ENCODE data around the gene PIK3CD. TPM values are rescaled to one million over a fixed set of nuclear protein-coding genes. Genes with fewer than 3 reads are reported as not detected.
A peak's percentile ranks its signal among the peaks of the same experiment; 100 is the strongest.

The PIK3CD gene
- total and polyA plus RNA-seq, 10 of the 15 experiments (the other 5 are each of a cell fraction or from before 2014, with no cell fraction given), result 7.0 to 101 (median 51.1) TPM

DNA sequence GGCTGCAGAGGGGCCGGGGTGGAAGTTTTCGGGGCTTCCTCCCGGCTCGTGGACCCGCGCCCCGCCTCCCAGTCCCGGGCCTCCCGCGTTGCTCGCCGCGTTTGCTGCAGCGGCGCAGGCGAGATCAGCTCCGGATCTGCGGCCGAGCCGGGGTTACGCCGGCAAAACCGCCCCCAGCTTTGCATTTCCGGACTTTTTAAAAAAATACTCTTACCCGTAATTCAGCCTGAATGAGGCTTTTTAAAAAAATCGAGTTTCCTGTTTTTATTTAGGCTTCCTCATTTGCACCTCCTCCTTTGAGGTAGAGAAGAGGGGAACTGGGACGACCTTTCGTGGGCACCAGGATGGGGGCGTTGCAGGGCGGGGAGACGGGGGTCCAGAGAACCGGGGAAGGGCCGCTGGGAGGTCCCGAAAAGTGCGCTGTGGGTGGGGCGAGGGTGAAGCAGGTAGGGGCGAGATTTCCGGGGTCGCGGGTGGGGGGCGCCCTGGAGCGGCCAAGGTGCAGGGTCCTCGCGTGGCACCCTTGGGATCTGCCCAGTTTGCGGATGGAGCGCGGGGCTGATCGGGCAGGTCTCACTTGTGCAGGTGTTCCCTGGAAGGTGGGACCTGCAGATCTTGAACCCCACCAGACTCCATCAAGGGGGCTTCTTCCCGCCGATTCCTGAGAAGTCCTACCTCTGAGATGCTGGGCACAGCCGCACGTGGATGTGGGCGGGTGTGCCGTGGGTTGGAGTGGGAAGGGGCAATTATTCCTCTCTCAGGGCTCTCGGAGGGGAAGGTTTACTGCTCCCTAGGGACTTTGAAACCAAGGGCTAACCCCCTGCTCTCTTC lies 1.1 kb downstream of the PIK3CD start (continued):
- TF ChIP-seq TBL1XR1 (IDR thresholded peaks at IDR 0.05; ENCODE audit: low read depth, low read length) (peak; percentile 42; the same call in 1 of the 2 replicates), NR2F1 (conservative IDR thresholded peaks at IDR 0.05) (peak; percentile 58), BCL11A (IDR thresholded peaks at IDR 0.05; ENCODE audit: low read depth, low read length) (no peak)
- TF ChIP-seq, protein P1, sequence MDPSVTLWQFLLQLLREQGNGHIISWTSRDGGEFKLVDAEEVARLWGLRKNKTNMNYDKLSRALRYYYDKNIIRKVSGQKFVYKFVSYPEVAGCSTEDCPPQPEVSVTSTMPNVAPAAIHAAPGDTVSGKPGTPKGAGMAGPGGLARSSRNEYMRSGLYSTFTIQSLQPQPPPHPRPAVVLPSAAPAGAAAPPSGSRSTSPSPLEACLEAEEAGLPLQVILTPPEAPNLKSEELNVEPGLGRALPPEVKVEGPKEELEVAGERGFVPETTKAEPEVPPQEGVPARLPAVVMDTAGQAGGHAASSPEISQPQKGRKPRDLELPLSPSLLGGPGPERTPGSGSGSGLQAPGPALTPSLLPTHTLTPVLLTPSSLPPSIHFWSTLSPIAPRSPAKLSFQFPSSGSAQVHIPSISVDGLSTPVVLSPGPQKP (IDR thresholded peaks at IDR 0.05; ENCODE audit: low read depth, low read length), result 0 out of 2 replicates have a peak, but pooled peaks have one; percentile 30
- TF ChIP-seq, protein P2, sequence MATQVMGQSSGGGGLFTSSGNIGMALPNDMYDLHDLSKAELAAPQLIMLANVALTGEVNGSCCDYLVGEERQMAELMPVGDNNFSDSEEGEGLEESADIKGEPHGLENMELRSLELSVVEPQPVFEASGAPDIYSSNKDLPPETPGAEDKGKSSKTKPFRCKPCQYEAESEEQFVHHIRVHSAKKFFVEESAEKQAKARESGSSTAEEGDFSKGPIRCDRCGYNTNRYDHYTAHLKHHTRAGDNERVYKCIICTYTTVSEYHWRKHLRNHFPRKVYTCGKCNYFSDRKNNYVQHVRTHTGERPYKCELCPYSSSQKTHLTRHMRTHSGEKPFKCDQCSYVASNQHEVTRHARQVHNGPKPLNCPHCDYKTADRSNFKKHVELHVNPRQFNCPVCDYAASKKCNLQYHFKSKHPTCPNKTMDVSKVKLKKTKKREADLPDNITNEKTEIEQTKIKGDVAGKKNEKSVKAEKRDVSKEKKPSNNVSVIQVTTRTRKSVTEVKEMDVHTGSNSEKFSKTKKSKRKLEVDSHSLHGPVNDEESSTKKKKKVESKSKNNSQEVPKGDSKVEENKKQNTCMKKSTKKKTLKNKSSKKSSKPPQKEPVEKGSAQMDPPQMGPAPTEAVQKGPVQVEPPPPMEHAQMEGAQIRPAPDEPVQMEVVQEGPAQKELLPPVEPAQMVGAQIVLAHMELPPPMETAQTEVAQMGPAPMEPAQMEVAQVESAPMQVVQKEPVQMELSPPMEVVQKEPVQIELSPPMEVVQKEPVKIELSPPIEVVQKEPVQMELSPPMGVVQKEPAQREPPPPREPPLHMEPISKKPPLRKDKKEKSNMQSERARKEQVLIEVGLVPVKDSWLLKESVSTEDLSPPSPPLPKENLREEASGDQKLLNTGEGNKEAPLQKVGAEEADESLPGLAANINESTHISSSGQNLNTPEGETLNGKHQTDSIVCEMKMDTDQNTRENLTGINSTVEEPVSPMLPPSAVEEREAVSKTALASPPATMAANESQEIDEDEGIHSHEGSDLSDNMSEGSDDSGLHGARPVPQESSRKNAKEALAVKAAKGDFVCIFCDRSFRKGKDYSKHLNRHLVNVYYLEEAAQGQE (IDR thresholded peaks at IDR 0.05; ENCODE audit: low read depth, low read length), result no peak

DNA sequence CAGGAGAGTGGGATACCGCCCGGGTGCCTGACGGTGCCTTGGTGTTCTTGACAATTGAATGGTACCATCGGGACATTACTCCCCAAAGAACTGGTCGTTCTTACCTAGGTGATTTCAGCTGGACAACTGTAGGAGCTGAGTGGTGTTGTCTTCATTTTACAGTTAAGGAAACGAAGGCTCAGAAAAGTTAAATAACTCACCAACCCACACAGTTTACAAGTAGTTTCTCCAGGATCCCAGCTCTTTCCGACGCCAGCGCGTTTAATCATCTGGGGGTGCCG lies 1.6 kb downstream of the PIK3CD start:
- TF ChIP-seq MEF2B (IDR thresholded peaks at IDR 0.05; ENCODE audit: partially characterized antibody, poor library complexity, severe bottlenecking), result peak; percentile 48
- TF ChIP-seq, protein P3, sequence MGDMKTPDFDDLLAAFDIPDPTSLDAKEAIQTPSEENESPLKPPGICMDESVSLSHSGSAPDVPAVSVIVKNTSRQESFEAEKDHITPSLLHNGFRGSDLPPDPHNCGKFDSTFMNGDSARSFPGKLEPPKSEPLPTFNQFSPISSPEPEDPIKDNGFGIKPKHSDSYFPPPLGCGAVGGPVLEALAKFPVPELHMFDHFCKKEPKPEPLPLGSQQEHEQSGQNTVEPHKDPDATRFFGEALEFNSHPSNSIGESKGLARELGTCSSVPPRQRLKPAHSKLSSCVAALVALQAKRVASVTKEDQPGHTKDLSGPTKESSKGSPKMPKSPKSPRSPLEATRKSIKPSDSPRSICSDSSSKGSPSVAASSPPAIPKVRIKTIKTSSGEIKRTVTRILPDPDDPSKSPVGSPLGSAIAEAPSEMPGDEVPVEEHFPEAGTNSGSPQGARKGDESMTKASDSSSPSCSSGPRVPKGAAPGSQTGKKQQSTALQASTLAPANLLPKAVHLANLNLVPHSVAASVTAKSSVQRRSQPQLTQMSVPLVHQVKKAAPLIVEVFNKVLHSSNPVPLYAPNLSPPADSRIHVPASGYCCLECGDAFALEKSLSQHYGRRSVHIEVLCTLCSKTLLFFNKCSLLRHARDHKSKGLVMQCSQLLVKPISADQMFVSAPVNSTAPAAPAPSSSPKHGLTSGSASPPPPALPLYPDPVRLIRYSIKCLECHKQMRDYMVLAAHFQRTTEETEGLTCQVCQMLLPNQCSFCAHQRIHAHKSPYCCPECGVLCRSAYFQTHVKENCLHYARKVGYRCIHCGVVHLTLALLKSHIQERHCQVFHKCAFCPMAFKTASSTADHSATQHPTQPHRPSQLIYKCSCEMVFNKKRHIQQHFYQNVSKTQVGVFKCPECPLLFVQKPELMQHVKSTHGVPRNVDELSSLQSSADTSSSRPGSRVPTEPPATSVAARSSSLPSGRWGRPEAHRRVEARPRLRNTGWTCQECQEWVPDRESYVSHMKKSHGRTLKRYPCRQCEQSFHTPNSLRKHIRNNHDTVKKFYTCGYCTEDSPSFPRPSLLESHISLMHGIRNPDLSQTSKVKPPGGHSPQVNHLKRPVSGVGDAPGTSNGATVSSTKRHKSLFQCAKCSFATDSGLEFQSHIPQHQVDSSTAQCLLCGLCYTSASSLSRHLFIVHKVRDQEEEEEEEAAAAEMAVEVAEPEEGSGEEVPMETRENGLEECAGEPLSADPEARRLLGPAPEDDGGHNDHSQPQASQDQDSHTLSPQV (IDR thresholded peaks at IDR 0.05), result no peak
- peak; percentile 54; the same call in 1 of the 2 replicates for TF ChIP-seq POLR2AphosphoS2 (IDR thresholded peaks at IDR 0.05; ENCODE audit: low read depth, low read length)
- no peak for TF ChIP-seq KDM1A (IDR thresholded peaks at IDR 0.05; ENCODE audit: borderline replicate concordance)
- 0 out of 2 replicates have a peak, but pooled peaks have one; percentile 38 for TF ChIP-seq SMAD5 (IDR thresholded peaks at IDR 0.05; ENCODE audit: low read depth)
- no peak for DNase-seq (ENCODE audit: low read depth, low spot score)
- Histone ChIP-seq H3K4me1 (ENCODE audit: control insufficient read depth, insufficient read depth, low read length) (peaks cover 18% of the 10 kb centered on the region), H3K9ac (ENCODE audit: control insufficient read depth, insufficient read depth, low read length) (peak overlapping the region; percentile 81), H3K4me3 (peak overlapping the region; percentile 86), H3K27ac (ENCODE audit: control insufficient read depth, insufficient read depth) (peak overlapping the region; percentile 89), H3K9me3 (replicated peaks; ENCODE audit: control insufficient read depth, insufficient read depth, low read length) (no peaks in the 10 kb centered on the region), H4K20me1 (ENCODE audit: control insufficient read depth, insufficient read depth) (no peaks in the 10 kb centered on the region), H3K4me2 (ENCODE audit: control insufficient read depth, insufficient read depth) (peak overlapping the region; percentile 90), H3K27me3 (replicated peaks in 1 of 2; ENCODE audit: control insufficient read depth in 2 of 2, insufficient read depth in 2 of 2, low read length in 1 of 2) (no peaks in the 10 kb centered on the region), H2AFZ (ENCODE audit: control insufficient read depth, low read depth, low read length) (no peak overlapping the region; the same call in none of the 2 replicates), H3K36me3 (ENCODE audit: control insufficient read depth in 2 of 2, insufficient read depth in 2 of 2, low read length in 1 of 2) (no peaks in the 10 kb centered on the region), H3K79me2 (ENCODE audit: control insufficient read depth, insufficient read depth, low read length) (peaks cover 83% of the 10 kb centered on the region)
- BruUV-seq (replicated peaks), result no TSS peak
- FAIRE-seq, result no peak
- ChIA-PET RAD21 (ENCODE audit: unreplicated experiment) (interaction anchor here (1.2 to 10.4 kb wide), 6 partner anchors 25 to 134 kb away, joined by 4 to 336 read pairs (median 12); no protein-coding TSS in a partner anchor), POLR2A (interaction anchor here (0.7 to 11.0 kb wide), 7 partner anchors 9 to 658 kb away, joined by 3 to 284 read pairs (median 8); no protein-coding TSS in a partner anchor), SMC1A (ENCODE audit: uncharacterized antibody, unreplicated experiment) (interaction anchor here (0.6 to 9.9 kb wide), 7 partner anchors 10 to 74 kb away, joined by 3 to 215 read pairs (median 8); no protein-coding TSS in a partner anchor), CTCF (interaction anchor here (0.6 to 12.0 kb wide), 16 partner anchors 9 to 589 kb away, joined by 3 to 203 read pairs (median 5); partner anchors contain the start of genes LZIC and NMNAT1)
- 10% methylated on average over 11 of the region's 11 CpGs for WGBS (ENCODE audit: insufficient coverage, insufficient replicate concordance, low lambda C conversion rate, missing lambda C conversion rate)
- intact Hi-C loops (cut with micrococcal nuclease; ENCODE audit: unreplicated experiment), result loop anchor here (2.0 kb wide), 1 partner anchor 64 kb away; the partner anchor contains the start of gene TMEM201
- in situ Hi-C loops (cut with MboI), result no loop called here
- ATAC-seq, result no peak
